SJSA1 (cell line): ENCODE data around the gene PMS1. TPM values are rescaled to one million over a fixed set of nuclear protein-coding genes. Genes with fewer than 3 reads are reported as not detected.
"Not testable (repeated sequence)": the region's sequence is repeated elsewhere in the genome, so short reads cannot be mapped to it uniquely, and the experiment has no call there.

Source experiments
- DNase-seq, 2 experiments: peaks; one replicate each; pipeline ENCODE4 v3.0.0-alpha.2; 2015 to 2020; ENCODE audit warnings: low spot score in 2 of 2, low read depth in 1 of 2
- H3K27ac ChIP-seq: fragments of 250-450 bp; sonication (Bioruptor Pico); 2 replicates; pipeline ENCODE4 v1.5.1; 2020; ENCODE audit warnings: mild to moderate bottlenecking, moderate library complexity
- H3K27me3 ChIP-seq: fragments of 250-450 bp; sonication (Bioruptor Pico); replicated peaks from 2 replicates; pipeline ENCODE4 v1.5.1; 2020; ENCODE audit warnings: mild to moderate bottlenecking, moderate library complexity
- H3K36me3 ChIP-seq: fragments of 250-450 bp; sonication (Bioruptor Pico); 2 replicates; pipeline ENCODE4 v1.5.1; 2020; ENCODE audit warnings: mild to moderate bottlenecking
- H3K4me1 ChIP-seq: fragments of 250-450 bp; sonication (Bioruptor Pico); replicated peaks from 2 replicates; pipeline ENCODE4 v1.6.1; 2021; ENCODE audit warnings: mild to moderate bottlenecking
- H3K4me3 ChIP-seq: fragments of 250-450 bp; sonication (Bioruptor Pico); 2 replicates; pipeline ENCODE4 v1.5.1; 2020; ENCODE audit warnings: mild to moderate bottlenecking
- H3K9me3 ChIP-seq: fragments of 250-450 bp; sonication (Bioruptor Pico); replicated peaks from 2 replicates; pipeline ENCODE4 v1.5.1; 2020; ENCODE audit warnings: mild to moderate bottlenecking
- total RNA-seq: library from RNA; depleted of rRNA; stranded (reverse); fragments of >200 nt; shearing (Covaris generic); gene quantifications from 2 replicates; pipeline ENCODE4 v1.2.3, GENCODE V29; 2014; rRNA removed

PMS1 gene
- 23.4 and 27.9 TPM in 2 replicates for total RNA-seq

GRCh38 chr2:189783927-189784867 is at the start of gene PMS1, which contains the start of gene ORMDL1:
TSS of gene PMS1 (plus strand) at chr2:189784450. CDS start at chr2:189791810, 7,360 bp downstream.
TSS of gene ORMDL1 (minus strand) at chr2:189784339. CDS start at chr2:189782595, 1,744 bp downstream.
- Histone ChIP-seq H3K4me3 (peak within 1 kb of the TSS; percentile 70), H3K27me3 (no peaks in the 10 kb centered on the region), H3K9me3 (no peaks in the 10 kb centered on the region)

GRCh38 chr2:189751080-189751658 is 33.1 kb upstream of the PMS1 start:
- H3K4me3 ChIP-seq = no peak overlapping the region
- H3K27ac ChIP-seq = no peak overlapping the region
- peak in 1 of 2 experiments; percentile 26 for DNase-seq
- H3K9me3 ChIP-seq = no peaks in the 10 kb centered on the region
- no peaks in the 10 kb centered on the region for H3K27me3 ChIP-seq
- no peaks in the 10 kb centered on the region for H3K4me1 ChIP-seq
- H3K36me3 ChIP-seq = peaks cover 21% of the 10 kb centered on the region

More at GRCh38 chr2:189783927-189784867, at the start of gene PMS1, which contains the start of gene ORMDL1:
- DNase-seq = peak; percentile 94 to 98
- Histone ChIP-seq H3K36me3 (peaks cover 40% of the 10 kb centered on the region), H3K27ac (peak within 1 kb of the TSS; percentile 66), H3K4me1 (peaks cover 13% of the 10 kb centered on the region)

- no peak overlapping the region for H3K4me3 ChIP-seq
Observed at GRCh38 chr2:189756311-189756952, 27.8 kb upstream of the PMS1 start.

DNA sequence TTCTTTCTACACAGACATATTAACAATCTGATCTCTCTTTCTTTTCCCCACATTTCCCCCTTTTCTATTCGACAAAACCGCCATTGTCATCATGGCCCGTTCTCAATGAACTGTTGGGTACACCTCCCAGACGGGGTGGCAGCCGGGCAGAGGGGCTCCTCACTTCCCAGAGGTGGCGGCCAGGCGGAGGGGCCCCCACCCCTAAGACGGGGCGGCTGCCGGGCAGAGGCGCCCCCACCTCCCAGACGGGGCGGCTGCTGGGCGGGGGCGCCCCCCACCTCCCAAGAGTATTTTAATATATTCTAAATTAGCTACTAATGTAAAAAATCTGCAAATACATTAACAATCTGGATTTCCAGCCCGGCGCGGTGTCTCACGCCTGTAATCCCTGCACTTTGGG is 24.1 kb upstream of the PMS1 start:
- H3K27me3 ChIP-seq, H3K27ac ChIP-seq, H3K36me3 ChIP-seq, H3K4me3 ChIP-seq, H3K9me3 ChIP-seq, DNase-seq, H3K4me1 ChIP-seq: not testable (repeated sequence)

More at GRCh38 chr2:189756311-189756952, 27.8 kb upstream of the PMS1 start:
- Histone ChIP-seq H3K27me3 (no peaks in the 10 kb centered on the region), H3K36me3 (peaks cover 7% of the 10 kb centered on the region), H3K4me1 (no peaks in the 10 kb centered on the region), H3K27ac (no peak overlapping the region), H3K9me3 (no peaks in the 10 kb centered on the region)
- no peak for DNase-seq

DNA sequence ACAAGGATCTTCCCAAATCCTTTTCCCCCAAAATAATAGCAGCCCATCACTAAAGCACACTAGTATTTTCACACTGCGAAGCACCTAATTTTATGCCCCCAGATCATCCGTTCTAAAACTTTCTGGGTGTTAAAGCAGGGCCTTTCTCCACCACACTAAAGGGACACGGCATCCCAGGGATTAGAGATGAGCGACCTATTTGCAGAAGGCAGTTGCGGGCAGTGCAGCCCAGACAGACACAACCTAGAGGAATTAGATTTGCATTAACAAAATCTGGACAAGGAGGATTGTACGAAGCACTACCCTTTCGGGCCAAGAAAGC is 22.1 kb upstream of the PMS1 start:
- Histone ChIP-seq H3K27ac (peak overlapping the region; percentile 49), H3K9me3 (no peaks in the 10 kb centered on the region), H3K27me3 (no peaks in the 10 kb centered on the region), H3K4me1 (peaks cover 9% of the 10 kb centered on the region), H3K36me3 (peaks cover 6% of the 10 kb centered on the region), H3K4me3 (peak overlapping the region; percentile 63)
- DNase-seq = no peak

- Histone ChIP-seq H3K9me3 (no peaks in the 10 kb centered on the region), H3K4me3 (peak within 1 kb of the TSS; percentile 63), H3K4me1 (peaks cover 9% of the 10 kb centered on the region), H3K27me3 (no peaks in the 10 kb centered on the region), H3K27ac (peak within 1 kb of the TSS; percentile 49), H3K36me3 (peaks cover 6% of the 10 kb centered on the region)
- peak; percentile 91 to 92 for DNase-seq
Observed at GRCh38 chr2:189762551-189763298, 21.5 kb upstream of the PMS1 start, which contains the start of gene OSGEPL1. TSS of gene OSGEPL1 (minus strand) at chr2:189762792. CDS start at chr2:189761640, 1,152 bp downstream.

DNA sequence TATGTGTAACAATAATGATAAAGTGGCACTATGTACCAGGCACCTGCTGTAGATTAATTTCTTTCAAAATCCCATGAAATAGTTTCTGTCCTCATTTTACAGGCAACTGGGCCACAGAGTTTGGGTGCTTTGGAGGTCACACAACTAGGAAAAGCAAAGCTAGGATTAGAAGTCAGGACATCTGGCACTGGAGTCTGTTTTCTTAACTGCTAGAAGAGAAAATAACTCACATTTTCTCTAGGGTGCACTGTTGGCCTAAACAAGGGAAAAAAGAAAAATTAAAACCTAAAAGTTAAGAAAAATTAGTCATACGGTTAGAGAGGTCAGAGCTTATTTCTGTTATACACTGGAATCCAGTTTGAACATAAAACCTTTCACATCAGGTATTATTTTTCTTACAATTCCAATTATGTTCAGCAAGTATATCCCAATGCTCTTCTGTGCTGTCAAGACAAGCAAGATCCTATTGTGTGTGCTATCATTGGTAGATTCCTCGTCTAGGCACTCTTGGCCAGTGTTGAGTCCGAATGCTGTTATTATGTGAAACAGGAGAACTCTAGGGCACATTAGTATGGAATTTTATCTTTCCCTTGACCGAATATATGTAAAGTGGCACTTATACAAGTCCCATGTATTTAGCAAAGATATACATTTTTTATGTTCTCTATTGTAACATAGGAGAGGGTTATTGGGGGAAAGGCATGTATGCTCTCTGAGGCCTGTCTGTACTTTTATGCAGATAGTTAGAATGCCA is 20.2 kb upstream of the PMS1 start:
- Histone ChIP-seq H3K4me1 (peaks cover 9% of the 10 kb centered on the region), H3K27me3 (no peaks in the 10 kb centered on the region), H3K4me3 (peak overlapping the region; percentile 63; the same call in 1 of the 2 replicates), H3K9me3 (no peaks in the 10 kb centered on the region), H3K36me3 (peaks cover 15% of the 10 kb centered on the region), H3K27ac (no peak overlapping the region)
- no peak for DNase-seq

- H3K4me1 ChIP-seq = no peaks in the 10 kb centered on the region
Observed at GRCh38 chr2:189770590-189771322, 13.5 kb upstream of the PMS1 start.

GRCh38 chr2:189772212-189772611 is 12.0 kb upstream of the PMS1 start:
- Histone ChIP-seq H3K4me1 (no peaks in the 10 kb centered on the region), H3K27me3 (no peaks in the 10 kb centered on the region), H3K4me3 (no peak overlapping the region), H3K27ac (no peak overlapping the region), H3K9me3 (no peaks in the 10 kb centered on the region), H3K36me3 (peaks cover 83% of the 10 kb centered on the region)
- DNase-seq = no peak

More at GRCh38 chr2:189770590-189771322, 13.5 kb upstream of the PMS1 start:
- H3K4me3 ChIP-seq = no peak overlapping the region
- no peaks in the 10 kb centered on the region for H3K27me3 ChIP-seq
- H3K27ac ChIP-seq = no peak overlapping the region
- no peak for DNase-seq
- peaks cover 76% of the 10 kb centered on the region for H3K36me3 ChIP-seq
- no peaks in the 10 kb centered on the region for H3K9me3 ChIP-seq

DNA sequence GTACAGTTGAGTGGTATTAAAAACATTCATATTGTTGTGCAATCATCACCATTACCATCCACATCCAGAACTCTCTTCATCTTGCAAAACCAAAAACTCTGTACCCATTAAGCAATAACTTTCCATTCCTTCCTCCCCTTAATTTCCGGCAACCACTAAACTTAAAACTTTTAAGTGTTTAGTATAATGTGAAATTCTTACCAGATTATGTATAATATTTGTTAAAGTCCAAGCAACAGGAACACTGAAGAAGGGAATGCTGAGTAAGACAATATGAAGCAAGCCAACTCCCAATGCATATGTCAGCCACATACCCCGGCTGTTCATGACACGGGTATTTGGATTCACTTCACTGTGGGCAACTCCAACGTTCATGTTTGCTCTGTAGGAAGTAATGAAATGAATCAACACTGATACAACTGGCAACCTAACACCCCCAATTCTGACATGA is 2.0 kb upstream of the PMS1 start:
- no peaks in the 10 kb centered on the region for H3K27me3 ChIP-seq
- no peak for DNase-seq
- no peak overlapping the region for H3K4me3 ChIP-seq
- H3K36me3 ChIP-seq = peaks cover 56% of the 10 kb centered on the region
- no peak overlapping the region for H3K27ac ChIP-seq
- H3K4me1 ChIP-seq = peaks cover 13% of the 10 kb centered on the region
- H3K9me3 ChIP-seq = no peaks in the 10 kb centered on the region

GRCh38 chr2:189783451-189783926 is 761 bp upstream of the PMS1 start:
- H3K27me3 ChIP-seq = no peaks in the 10 kb centered on the region
- no peaks in the 10 kb centered on the region for H3K9me3 ChIP-seq
- no peak for DNase-seq
- peak overlapping the region; percentile 66 for H3K27ac ChIP-seq
- peak overlapping the region; percentile 70 for H3K4me3 ChIP-seq
- H3K4me1 ChIP-seq = peaks cover 13% of the 10 kb centered on the region
- peaks cover 43% of the 10 kb centered on the region for H3K36me3 ChIP-seq
